ENCODE data around the gene GDPGP1. TPM values are rescaled to one million over a fixed set of nuclear protein-coding genes. Genes with fewer than 3 reads are reported as not detected.
A peak's percentile ranks its signal among the peaks of the same experiment; 100 is the strongest.

Gene GDPGP1
- total and polyA plus RNA-seq, 9 of the 15 experiments (the other 6 are each of a cell fraction or from before 2014, with no cell fraction given): 0.78 to 6.1 (median 2.8) TPM

DNA sequence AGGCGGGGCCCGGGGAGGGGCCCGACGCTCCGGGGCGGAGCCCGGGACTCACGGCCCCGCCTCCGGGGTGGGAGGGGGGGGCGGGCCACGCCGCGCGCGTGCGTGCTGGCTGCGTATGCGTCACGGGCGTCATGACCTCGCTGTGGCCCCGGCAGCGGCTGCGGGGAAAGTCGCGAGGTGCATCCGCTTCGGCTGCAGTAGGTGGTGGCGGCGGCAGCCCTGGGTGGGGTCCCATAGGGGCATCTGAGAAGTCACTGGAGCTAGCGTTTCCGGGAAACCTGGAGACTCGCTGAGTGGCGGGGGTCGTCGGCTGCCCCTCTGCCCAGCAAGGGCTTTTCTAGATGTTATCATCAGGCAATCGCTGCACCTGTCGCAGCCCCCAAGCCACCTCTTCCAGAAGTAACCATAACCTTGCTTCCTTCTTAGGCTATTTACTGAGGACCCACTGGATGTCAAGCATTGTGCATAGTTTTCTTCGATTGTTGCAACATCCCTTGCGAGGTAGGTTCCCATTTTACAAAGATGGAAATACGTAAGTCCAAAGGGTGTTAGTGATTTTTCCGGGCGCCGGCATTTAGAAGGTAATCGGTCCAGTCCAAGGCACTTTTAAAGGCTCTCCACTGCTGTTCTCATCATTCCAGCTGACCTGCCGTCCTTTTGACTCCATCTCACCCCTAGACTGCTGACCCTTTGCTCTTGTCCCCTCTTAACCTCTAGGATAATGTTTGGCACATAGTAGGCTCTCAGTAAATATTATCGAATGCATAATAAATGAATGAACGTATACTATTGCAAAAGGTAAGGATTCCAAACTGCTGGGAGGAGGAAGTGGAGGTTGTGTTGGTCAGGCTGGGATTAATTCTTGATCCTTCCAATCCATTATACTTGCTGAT, at the start of gene GDPGP1 (continued):
- TF ChIP-seq, protein P1, sequence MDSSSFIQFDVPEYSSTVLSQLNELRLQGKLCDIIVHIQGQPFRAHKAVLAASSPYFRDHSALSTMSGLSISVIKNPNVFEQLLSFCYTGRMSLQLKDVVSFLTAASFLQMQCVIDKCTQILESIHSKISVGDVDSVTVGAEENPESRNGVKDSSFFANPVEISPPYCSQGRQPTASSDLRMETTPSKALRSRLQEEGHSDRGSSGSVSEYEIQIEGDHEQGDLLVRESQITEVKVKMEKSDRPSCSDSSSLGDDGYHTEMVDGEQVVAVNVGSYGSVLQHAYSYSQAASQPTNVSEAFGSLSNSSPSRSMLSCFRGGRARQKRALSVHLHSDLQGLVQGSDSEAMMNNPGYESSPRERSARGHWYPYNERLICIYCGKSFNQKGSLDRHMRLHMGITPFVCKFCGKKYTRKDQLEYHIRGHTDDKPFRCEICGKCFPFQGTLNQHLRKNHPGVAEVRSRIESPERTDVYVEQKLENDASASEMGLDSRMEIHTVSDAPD (CRISPR knock-in tag; IDR thresholded peaks at IDR 0.05): no peak
- TF ChIP-seq GATAD2B (IDR thresholded peaks at IDR 0.05; ENCODE audit: borderline replicate concordance) (0 out of 2 replicates have a peak, but pooled peaks have one; percentile 69), POLR3A (IDR thresholded peaks at IDR 0.05; ENCODE audit: borderline replicate concordance, extremely low read depth, insufficient read depth, insufficient read length) (no peak), KLF16 (IDR thresholded peaks at IDR 0.05) (no peak), NR2F6 (CRISPR knock-in tag; IDR thresholded peaks at IDR 0.05) (no peak), JUN (IDR thresholded peaks at IDR 0.05; ENCODE audit: borderline replicate concordance, low read depth, low read length) (peak; percentile 65; the same call in 1 of the 2 replicates), JUN (CRISPR knock-in tag; IDR thresholded peaks at IDR 0.05; ENCODE audit: borderline replicate concordance) (no peak), CEBPB (tag; IDR thresholded peaks at IDR 0.05) (peak; percentile 88), TAF7 (tag; IDR thresholded peaks at IDR 0.05) (0 out of 2 replicates have a peak, but pooled peaks have one; percentile 32), PHF8 (IDR thresholded peaks at IDR 0.05; ENCODE audit: borderline replicate concordance, low read length) (peak; percentile 79), SMARCA5 (IDR thresholded peaks at IDR 0.05) (no peak), HDAC2 (IDR thresholded peaks at IDR 0.05) (peak; percentile 56; the same call in 1 of the 2 replicates), XRCC3 (IDR thresholded peaks at IDR 0.05) (no peak), OTX1 (CRISPR knock-in tag; IDR thresholded peaks at IDR 0.05) (0 out of 2 replicates have a peak, but pooled peaks have one; percentile 29), CREM (IDR thresholded peaks at IDR 0.05; ENCODE audit: low read depth) (no peak; the same call in 1 of the 2 replicates), MEIS2 (IDR thresholded peaks at IDR 0.05; ENCODE audit: partially characterized antibody) (peak; percentile 59)
- TF ChIP-seq, protein P2, sequence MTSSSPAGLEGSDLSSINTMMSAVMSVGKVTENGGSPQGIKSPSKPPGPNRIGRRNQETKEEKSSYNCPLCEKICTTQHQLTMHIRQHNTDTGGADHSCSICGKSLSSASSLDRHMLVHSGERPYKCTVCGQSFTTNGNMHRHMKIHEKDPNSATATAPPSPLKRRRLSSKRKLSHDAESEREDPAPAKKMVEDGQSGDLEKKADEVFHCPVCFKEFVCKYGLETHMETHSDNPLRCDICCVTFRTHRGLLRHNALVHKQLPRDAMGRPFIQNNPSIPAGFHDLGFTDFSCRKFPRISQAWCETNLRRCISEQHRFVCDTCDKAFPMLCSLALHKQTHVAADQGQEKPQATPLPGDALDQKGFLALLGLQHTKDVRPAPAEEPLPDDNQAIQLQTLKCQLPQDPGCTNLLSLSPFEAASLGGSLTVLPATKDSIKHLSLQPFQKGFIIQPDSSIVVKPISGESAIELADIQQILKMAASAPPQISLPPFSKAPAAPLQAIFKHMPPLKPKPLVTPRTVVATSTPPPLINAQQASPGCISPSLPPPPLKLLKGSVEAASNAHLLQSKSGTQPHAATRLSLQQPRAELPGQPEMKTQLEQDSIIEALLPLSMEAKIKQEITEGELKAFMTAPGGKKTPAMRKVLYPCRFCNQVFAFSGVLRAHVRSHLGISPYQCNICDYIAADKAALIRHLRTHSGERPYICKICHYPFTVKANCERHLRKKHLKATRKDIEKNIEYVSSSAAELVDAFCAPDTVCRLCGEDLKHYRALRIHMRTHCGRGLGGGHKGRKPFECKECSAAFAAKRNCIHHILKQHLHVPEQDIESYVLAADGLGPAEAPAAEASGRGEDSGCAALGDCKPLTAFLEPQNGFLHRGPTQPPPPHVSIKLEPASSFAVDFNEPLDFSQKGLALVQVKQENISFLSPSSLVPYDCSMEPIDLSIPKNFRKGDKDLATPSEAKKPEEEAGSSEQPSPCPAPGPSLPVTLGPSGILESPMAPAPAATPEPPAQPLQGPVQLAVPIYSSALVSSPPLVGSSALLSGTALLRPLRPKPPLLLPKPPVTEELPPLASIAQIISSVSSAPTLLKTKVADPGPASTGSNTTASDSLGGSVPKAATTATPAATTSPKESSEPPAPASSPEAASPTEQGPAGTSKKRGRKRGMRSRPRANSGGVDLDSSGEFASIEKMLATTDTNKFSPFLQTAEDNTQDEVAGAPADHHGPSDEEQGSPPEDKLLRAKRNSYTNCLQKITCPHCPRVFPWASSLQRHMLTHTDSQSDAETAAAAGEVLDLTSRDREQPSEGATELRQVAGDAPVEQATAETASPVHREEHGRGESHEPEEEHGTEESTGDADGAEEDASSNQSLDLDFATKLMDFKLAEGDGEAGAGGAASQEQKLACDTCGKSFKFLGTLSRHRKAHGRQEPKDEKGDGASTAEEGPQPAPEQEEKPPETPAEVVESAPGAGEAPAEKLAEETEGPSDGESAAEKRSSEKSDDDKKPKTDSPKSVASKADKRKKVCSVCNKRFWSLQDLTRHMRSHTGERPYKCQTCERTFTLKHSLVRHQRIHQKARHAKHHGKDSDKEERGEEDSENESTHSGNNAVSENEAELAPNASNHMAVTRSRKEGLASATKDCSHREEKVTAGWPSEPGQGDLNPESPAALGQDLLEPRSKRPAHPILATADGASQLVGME (CRISPR knock-in tag; IDR thresholded peaks at IDR 0.05): peak; percentile 69; the same call in 1 of the 2 replicates
- TF ChIP-seq, protein P3, sequence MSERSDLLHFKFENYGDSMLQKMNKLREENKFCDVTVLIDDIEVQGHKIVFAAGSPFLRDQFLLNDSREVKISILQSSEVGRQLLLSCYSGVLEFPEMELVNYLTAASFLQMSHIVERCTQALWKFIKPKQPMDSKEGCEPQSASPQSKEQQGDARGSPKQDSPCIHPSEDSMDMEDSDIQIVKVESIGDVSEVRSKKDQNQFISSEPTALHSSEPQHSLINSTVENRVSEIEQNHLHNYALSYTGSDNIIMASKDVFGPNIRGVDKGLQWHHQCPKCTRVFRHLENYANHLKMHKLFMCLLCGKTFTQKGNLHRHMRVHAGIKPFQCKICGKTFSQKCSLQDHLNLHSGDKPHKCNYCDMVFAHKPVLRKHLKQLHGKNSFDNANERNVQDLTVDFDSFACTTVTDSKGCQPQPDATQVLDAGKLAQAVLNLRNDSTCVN (CRISPR knock-in tag; IDR thresholded peaks at IDR 0.05): no peak
- TF ChIP-seq, protein P4, sequence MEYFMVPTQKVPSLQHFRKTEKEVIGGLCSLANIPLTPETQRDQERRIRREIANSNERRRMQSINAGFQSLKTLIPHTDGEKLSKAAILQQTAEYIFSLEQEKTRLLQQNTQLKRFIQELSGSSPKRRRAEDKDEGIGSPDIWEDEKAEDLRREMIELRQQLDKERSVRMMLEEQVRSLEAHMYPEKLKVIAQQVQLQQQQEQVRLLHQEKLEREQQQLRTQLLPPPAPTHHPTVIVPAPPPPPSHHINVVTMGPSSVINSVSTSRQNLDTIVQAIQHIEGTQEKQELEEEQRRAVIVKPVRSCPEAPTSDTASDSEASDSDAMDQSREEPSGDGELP (CRISPR knock-in tag; IDR thresholded peaks at IDR 0.05; ENCODE audit: borderline replicate concordance): no peak

All from K562 (cell line).